ENCODE data around the gene HYDIN. TPM values are rescaled to one million over a fixed set of nuclear protein-coding genes. Genes with fewer than 3 reads are reported as not detected.
A peak's percentile ranks its signal among the peaks of the same experiment; 100 is the strongest.
"Not testable (repeated sequence)": the region's sequence is repeated elsewhere in the genome, so short reads cannot be mapped to it uniquely, and the experiment has no call there.

HYDIN gene
- total RNA-seq, 1 donor from 2014 or later, result not detected

DNA sequence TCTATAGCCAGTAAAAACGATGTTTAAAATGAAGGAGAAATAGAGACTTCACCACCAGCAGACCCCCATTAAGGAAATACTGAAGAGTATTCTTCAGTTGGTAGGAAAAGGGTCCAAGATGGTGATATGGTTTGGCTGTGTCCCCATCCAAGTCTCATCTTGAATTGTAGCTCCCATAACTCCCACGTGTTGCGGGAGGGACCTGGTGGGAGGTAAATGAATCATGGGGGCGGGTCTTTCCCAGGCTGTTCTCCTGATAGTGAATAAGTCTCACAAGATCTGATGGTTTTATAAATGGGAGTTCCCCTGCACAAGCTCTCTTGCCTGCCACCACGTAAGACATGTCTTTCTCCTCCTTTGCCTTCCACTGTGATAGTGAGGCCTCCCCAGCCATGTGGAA, 352.6 kb downstream of the HYDIN start:
- DNase-seq (ENCODE audit: low read depth in 2 of 2), result not testable (repeated sequence)

DNA sequence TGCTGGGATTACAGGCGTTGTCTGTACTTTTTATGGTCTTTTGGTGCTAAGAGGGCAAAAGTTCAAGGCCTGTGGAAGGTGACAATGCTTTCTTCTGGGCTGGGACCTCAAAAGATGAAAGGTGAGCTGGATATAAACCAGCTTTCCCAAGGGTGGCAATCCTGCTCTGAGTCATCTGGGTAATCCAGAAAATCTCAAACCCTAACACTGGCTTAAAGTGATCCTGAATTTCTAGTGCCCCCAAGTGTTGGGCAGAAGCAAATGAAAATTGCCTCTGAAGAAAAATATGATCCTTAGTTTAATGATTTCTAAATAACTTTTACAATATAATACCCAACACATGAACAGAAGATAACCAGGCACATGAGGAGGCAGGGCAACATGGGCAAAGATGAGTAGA, 354.1 kb downstream of the HYDIN start:
- DNase-seq (ENCODE audit: low read depth in 2 of 2), result not testable (repeated sequence)

DNA sequence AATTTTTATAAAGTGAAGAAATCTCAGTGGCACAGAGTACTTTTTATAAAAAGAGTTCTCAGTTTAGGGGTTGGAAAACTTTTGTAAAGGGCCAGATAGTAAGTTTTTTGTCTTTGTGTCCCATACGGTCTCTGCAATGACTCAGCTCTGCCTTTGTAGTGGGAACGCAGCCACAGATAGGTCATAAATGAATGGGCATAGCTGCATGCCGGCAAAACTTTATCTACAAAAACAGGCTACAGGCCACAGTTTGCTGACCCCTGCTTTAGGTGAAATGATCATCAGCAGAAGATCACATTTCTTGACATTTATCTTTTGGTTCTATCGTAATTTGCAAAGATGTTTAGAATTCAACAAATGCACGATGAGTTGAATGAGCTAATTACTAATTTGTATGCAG, 365.8 kb downstream of the HYDIN start:
- not testable (repeated sequence) for DNase-seq (ENCODE audit: low read depth in 2 of 2)

DNA sequence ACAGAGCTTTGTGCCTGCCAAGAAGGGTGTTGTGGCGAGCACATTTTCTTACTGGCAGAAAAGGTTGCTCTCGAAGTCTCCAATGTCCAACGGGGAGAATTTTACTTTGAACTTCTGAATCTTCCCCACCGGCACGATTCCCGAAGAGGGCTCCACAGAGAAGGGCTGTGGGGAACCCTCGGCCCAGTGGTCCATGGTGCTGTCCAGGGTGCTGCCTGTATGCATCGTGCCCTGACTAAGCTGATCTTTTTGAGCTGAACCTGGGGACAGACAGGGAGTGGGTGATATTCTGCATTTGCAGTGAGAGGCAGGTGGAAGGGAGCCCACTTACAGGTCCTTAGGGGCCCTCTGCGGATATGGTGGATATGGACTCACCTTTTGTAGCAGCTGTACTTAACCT, 368.5 kb downstream of the HYDIN start:
- not testable (repeated sequence) for DNase-seq (ENCODE audit: low read depth in 2 of 2)

DNA sequence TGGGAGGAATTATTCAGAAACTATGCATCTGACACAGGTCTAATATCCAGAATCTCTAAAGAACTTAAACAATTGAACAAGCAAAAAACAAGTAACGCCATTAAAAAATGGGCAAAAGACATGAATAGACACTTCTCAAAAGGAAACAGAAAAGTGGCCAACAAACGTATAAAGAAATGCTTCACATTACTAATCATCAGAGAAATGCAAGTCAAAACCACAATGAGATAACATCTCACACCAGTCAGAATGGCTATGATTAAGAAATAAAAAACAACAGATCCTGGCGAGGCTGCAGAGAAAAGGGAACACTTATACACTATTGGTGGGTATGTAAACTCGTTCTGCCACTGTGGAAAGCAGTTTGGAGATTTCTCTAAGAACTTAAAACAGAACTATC, 379.2 kb downstream of the HYDIN start:
- not testable (repeated sequence) for DNase-seq (ENCODE audit: low read depth in 2 of 2)

DNA sequence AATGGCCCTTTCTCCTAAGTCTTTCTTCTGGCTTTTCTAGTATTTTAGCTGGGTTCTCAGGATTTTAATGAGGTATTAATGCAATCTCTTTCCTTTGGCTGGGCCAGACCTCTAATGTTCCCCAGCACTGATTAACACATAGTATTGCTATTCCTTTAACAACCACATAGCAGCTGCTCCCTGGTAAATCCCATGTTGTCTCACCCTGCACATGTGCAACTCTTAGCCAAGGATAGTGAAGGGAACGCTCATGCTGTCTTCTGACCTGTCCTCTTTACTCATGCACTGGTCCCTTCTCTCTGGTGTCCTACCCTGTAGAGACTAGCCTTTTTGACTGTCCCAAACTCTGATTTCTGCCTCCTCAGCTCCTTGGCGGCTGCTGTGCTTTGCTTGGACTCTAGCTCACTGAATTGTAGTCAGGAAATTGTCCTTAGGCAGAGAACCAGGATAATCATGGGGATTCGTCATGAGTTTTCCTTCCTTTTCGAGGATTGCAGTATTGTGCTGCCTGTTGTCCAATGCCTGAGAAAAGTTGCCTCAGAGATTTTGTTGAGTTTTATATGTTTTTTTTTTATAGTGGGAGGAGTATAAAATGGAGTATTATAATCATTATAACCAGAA, 406.9 kb downstream of the HYDIN start:
- DNase-seq (ENCODE audit: low read depth in 2 of 2), result not testable (repeated sequence)

DNA sequence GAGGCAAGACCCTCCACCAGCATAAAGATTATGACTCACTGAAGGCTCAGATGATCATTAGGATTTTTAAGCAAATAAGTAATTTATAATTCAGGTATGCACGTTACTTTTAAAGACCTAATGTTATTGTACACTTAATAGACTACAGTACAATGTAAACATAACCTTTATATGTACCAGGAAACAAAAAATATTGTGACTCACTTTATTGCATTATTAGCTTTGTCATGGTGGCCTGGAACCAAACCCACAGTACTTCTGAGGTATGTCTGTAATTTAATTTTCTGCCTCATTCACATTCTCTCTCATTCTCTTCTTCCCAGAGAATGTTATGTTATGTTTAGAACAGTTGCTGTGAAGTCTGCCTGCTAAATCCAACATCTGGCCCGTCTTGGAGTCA, 407.8 kb downstream of the HYDIN start:
- DNase-seq (ENCODE audit: low read depth in 2 of 2), result not testable (repeated sequence)

DNA sequence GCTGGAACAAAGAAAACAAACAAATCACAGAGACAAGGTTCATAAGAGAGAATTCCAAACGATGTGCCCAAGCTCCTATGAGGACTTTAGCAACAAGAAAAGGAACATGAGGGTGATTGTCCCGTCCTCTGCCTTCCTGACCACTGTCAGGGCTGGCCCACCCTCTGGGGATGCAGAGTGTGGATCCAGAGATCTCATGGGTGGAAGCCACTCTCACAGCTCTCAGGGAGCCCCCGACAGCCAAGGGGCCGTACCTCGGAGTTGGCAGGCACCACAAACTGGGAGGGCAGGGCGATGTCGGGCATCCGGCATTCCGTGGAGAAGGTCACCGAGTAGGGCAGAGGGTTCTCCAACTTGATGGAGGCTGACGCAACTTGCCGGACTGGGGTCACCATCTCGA, 412.4 kb downstream of the HYDIN start:
- not testable (repeated sequence) for DNase-seq (ENCODE audit: low read depth in 2 of 2)

DNA sequence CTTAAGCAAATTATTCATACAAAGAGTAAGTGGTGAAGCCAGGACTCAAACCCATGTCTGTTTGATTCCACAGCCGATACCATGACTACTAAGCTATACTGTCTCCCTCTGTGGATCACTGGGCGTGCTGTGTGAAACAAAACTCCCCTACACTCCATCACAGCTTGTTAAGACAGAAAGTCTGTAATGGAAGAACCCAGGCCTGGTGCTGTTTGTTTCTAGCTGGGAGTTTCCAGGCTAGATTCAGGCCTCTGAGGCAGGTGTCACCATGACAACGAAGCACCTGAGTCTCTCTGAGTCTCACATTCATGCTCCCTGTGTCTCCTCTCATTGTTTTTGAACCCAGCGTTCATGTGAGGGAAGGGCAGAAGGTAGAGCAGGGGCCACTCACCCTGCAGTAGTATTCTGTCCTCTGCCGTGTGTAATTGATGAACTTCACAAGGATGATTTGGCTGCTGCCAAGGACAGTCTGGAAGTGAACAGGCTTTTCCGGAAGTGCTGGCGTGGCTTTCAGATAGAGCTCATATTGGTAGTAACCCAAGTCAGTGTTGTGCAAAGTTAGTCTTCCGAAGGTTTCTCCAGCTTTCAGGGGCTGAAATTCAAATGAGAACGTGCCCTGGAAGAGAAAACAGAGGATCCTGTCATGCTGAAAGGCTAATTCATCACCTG, 421.0 kb downstream of the HYDIN start:
- DNase-seq (ENCODE audit: low read depth in 2 of 2), result no peak

DNA sequence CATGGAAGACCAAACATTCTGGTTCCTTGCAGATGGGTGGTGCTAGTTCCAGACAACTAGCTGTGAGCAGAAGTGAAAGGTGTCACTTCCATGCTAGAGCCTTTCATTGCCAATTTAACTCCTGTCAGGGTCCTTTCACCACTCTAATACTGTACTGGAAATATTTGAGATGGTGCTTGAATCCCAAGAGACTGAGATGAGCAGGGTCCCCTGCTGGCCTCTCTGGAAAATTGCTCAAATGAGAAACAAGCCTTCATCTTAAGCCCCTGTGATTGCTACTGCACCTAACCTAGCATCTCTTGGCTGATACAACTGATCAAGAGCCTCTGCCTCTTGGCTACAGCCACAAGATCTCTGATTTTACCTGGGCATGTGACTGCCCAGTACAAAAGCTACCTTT, 422.2 kb downstream of the HYDIN start:
- DNase-seq (ENCODE audit: low read depth in 2 of 2), result no peak

DNA sequence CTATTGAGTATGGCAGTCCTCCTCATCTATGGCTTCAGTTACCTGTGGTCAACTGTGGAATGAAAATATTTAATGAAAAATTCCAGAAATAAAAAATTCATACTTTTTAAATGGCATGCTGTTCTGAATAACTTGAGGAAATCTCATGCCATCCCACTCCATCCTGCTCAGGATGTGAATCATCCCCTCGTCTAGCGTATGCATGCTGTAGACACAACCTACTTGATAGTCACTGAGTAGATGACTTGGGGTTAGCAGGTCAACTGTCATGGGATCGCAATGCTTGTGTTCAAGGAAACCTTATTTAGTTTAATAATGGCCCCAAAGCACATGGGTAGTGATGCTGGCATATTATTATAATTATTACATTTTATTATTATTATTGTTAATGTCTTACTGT, 424.7 kb downstream of the HYDIN start:
- DNase-seq (ENCODE audit: low read depth in 2 of 2), result peak in 1 of 2 donors; percentile 80

DNA sequence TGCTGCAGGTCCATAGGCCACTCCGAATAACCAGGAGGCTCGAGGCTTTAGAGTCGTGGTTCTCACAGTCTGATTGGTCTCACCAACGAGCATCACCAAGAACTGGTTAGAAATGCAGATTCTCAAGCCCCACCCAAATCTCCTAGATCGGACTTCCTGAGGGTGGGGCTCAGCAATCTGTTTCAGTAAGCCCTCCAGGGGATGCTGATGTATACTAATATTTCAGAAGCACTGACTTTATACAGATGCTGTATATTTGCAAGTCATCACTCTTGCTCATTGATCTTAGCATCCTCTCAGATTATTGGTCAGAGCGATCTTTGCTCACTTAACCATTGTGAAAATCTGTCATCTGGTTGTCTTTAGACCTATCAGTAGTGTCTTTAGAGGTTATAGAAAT, 425.1 kb downstream of the HYDIN start:
- DNase-seq (ENCODE audit: low read depth in 2 of 2), result no peak

DNA sequence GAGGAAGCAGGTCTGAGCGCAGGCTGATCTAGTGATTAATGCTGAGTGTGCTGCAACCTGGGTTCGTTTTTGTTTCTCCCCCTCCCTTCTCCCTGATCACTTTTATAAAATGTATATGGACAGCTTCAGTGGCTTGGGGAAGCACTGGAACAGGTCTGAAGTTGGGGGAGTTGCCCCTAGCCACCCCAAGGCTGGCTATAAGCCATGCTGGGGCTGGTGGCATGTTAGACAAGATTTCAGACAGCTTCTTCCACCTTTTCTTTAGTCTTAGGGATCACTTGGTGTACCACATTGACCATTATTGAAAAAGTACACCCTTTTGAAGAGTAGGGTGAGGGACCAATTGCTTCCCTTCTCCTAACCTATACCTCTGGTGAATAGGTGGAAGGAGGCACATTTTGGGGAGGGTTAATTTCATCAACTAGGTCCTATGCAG, 425.8 kb downstream of the HYDIN start:
- DNase-seq (ENCODE audit: low read depth in 2 of 2), result no peak

DNA sequence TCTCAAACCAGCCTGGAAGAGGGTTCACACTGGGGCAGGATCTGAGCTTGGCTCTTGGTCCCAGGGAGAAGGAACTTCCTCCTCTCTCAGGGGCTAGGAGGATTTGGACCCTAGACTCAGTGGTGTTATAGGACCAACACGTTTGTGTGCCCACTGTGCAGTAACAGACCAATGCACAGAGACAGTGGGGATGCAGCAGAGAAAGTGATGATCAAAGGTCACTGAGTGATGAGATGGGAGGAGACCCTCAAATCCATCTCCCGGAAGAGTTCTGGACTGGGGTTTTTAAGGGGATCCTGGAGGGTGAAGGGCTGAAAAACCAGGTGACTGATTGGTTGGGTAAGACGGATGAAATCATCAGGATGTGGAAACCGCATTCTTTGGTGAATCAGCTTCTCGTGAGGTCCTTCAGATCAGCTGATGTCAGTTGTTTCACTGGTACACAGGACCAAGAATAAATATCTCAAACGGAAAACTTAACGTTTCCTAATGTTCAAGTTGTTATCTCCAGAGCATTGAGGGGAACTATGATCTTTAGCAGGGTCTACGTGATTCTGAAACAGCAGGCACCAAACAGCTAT, 426.3 kb downstream of the HYDIN start:
- peak in 1 of 2 donors; percentile 76 for DNase-seq (ENCODE audit: low read depth in 2 of 2)

DNA sequence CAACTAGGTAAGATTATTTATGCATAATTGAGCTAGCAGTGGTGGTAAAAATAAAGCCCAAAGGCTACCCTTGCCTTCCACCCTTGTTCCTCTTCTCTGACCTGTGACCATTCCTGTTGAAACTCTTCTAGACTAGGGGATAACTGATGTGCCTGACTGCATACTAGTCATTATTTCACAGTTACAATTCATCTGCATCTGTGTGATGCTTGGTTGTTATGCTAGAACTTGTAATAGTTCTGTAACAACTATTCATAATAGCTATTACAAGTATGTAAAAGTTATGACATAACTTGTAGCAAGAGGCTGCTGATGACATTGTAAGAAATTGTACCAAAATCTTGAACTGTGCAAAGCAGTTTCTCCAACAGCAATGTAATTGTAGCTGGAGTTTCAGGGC, 427.2 kb downstream of the HYDIN start:
- DNase-seq (ENCODE audit: low read depth in 2 of 2), result no peak

DNA sequence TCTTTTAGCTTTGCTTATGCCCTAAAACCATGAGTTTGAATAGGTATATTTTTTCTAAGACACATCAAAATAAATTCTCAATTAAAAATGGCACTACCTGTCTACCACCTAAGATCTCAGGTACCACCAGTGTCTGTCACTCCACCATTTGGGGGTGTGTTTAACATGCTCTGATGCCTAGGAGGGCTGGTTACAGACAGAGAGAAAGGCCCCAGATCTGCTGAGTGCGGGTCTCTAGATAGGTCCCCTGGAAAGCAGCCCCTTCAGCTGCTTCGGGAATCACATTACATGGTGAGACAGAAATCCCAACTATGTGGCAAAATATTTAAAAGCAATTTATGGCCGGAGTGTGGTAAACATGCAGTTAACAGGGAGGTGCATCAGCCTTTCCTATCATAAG, 428.9 kb downstream of the HYDIN start:
- no peak for DNase-seq (ENCODE audit: low read depth in 2 of 2)

DNA sequence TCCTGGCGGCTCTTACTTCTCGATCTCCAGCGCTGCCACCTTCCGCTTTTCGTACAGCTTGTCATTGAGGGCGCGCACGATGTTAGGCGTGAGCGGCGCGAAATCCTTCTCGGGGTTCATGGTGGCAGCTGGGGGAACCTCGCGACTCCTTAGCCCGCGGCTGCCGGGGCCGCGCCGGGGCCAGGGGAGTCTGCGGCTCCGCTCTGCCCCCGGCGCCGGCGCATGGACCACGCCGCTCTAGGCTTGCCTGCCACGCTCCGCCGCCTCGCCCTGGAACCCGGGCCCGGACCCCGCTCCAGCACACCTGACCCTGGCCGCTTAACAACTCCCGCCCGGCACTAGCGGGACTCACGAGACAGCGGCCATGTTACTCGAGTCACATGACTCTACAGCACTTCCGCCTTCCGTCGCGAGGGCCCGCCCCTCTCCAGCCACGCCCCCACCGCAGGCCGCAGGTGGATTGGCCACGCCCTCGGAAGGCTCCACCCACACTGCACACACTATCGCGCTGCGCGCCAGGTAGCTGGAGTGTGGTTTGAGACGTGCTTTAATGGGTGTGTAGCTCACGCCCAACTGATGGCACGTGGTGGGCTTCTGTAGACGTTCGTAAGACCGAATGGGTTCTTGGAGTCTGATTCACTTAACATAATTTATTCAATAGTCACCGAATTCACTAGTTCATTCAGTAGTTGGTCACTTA, 429.6 kb downstream of the HYDIN start, which contains the start of gene VAC14:
Gene VAC14, minus strand, starts transcription at position 378 of the 700 bp plus-strand sequence. Its CDS starts 258 bp downstream, at position 120.
- DNase-seq (ENCODE audit: low read depth in 2 of 2), result peak; percentile 73 to 89

DNA sequence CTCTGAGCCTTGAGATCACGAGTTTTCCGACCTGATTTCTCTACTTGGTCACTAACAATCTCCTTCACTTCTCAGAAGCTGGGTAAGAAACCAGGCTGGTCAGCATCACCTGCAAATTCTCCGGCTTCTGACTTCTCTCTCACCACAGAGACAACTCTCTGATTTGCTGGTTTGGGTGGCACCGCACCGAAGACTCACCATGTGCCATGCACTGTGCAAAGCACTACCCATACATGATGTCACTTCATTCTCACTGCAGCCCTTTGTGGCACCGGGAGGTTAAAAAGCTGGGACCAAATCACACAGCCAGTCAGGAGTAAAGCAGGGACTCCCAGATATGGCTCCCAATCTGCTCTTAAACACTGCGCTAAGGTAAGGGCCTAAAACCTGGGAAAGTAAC, 430.2 kb downstream of the HYDIN start:
- peak in 1 of 2 donors; percentile 21 for DNase-seq (ENCODE audit: low read depth in 2 of 2)

DNA sequence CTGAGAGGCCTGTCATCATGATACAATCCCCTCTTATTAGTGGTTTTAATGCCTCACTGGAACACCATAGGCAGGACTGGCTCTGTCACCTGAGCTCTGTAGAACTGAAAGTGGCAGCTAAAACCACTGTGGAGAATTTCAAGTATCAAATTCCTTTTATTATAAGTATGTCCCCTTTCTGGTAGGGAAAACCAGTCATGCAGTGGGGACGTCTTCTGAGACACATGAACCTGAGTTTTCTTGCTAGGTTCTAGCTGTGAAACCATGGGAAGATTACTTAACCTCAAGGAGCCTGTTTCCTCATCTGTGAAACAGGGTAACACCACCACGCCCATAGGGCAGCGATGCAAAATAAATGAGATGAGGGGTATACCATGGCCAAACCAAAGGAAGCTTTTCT, 434.2 kb downstream of the HYDIN start:
- DNase-seq (ENCODE audit: low read depth in 2 of 2), result no peak

DNA sequence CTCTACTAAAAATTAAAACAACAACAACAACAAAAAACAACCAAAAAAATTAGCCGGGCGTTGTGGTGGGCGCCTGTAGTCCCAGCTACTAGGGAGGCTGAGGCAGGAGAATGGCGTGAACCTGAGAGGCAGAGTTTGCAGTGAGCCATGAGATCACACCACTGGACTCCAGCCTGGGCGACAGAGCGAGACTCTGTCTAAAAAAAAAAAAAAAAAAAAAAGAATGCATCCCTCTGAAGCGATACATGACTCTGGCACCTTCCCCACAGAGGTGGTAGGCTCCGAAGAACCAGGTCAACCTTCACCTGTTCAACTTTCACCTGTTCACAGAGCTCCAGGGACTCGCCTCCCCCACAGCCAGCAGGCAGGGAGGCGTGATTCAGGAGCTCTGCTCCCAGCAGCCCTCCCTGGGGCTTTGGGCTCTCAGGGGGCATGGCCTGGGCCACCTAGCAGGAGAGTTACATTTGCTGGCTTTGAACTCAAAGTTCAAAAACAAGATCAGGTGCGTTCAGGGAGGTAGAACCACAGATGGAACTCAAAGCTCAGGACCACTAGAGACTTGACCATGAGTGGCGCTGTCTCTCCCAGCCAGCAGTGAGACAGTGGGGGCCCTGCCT, 435.1 kb downstream of the HYDIN start:
- no peak for DNase-seq (ENCODE audit: low read depth in 2 of 2)

DNA sequence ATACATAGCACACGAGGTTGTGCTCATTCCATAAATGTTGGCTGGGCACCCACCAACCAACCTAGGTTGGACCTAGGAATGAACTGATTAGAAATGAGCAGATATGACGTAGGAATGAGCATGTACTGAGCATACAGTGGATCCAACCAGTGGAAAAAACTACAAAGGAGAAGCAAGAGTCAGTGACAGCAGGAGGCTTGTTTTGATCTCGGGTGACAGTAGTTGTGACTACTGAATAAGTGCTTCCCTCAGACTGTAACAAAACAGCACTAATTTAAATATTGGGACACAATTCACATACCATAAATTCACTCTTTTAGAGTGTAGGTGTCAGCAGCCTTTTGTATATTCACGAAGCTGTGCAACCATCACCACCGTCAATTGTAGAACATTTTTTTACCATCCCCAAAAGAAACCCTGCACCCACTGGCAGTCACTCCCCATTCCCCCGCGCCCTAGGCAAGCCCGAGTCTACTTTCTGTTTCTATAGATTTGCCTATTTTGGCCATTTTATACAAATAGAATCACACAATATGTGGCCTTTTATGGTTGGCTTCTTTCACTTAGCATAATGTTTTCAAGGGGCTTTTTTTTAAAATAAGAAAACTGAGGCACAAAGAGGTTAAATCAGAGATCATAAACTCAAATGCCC, 436.5 kb downstream of the HYDIN start:
- DNase-seq (ENCODE audit: low read depth in 2 of 2), result no peak

Data from dermis microvascular lymphatic vessel endothelial cell (primary cell).